Measurements from ENCODE around the gene ARHGAP27.
A peak's percentile ranks its signal among the peaks of the same experiment; 100 is the strongest.

Gene ARHGAP27

DNA sequence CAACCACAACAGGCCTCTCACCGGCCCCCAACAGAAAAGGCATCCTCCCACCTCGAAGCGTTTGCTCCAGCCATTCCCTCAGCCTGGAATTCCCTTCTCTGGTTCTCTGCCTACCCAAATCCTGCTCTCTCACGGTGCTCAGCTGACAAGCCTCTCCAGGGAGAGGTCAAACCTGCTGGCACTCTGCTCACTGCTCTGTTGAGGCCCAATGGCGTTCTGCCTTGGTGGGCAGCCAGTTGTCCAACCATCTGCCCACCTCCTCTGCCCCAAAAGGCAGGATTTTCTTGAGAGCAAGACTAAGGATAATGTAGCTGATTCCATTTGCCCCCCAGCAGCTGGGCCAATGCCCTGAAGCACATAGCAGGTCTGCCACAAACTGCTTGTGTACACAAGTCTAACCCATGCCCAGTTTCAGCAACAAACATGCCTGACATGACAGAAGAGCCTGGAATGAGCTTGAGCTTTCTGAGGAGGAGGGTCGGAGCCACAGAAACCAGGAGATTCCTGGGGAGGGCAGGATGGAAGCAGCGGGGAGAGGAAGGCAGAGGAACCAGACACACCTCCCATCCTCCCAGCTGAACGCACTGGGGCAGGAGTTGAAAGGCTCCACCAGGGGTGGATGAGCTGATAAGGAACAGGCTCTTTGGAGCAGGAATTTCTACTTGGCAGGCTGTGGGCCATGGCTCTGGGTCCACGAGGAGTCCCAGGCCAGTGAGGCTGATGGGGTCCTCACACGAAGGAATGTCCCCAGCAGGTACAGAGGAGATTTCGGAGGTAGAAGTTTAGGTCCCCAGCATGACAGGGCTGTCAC lies 23.9 kb downstream of the ARHGAP27 start:
- Histone ChIP-seq H3K27me3 (ENCODE audit: insufficient read depth, low read length) (peaks cover 13% of the 10 kb centered on the region; the same call in 1 of the 2 replicates), H3K4me1 (ENCODE audit: insufficient read depth, low read length) (peaks cover 4% of the 10 kb centered on the region; the same call in 1 of the 2 replicates), H3K27ac (ENCODE audit: low read length) (no peak overlapping the region), H3K9ac (ENCODE audit: low read depth, low read length) (no peak overlapping the region), H3K9me3 (ENCODE audit: insufficient read depth, low read depth, low read length) (no peaks in the 10 kb centered on the region), H3K4me3 (ENCODE audit: low read length) (no peak overlapping the region), H3K36me3 (ENCODE audit: insufficient read depth, low read depth, low read length) (no peaks in the 10 kb centered on the region)

- peaks cover 4% of the 10 kb centered on the region; the same call in 1 of the 2 replicates for H3K4me1 ChIP-seq (ENCODE audit: insufficient read depth, low read length)
- peak overlapping the region; percentile 48; the same call in 1 of the 2 replicates for H3K9ac ChIP-seq (ENCODE audit: low read depth, low read length)
- H3K4me3 ChIP-seq (ENCODE audit: low read length), result peak overlapping the region; percentile 73; the same call in 1 of the 2 replicates
- H3K27ac ChIP-seq (ENCODE audit: low read length), result no peak overlapping the region
- H3K9me3 ChIP-seq (ENCODE audit: insufficient read depth, low read depth, low read length), result no peaks in the 10 kb centered on the region
- H3K36me3 ChIP-seq (ENCODE audit: insufficient read depth, low read depth, low read length), result no peaks in the 10 kb centered on the region
- peaks cover 13% of the 10 kb centered on the region; the same call in 1 of the 2 replicates for H3K27me3 ChIP-seq (ENCODE audit: insufficient read depth, low read length)
Measured at GRCh38 chr17:45406107-45406506, 26.6 kb downstream of the ARHGAP27 start.

- H3K27me3 ChIP-seq (ENCODE audit: insufficient read depth, low read length), result peaks cover 13% of the 10 kb centered on the region; the same call in 1 of the 2 replicates
- no peaks in the 10 kb centered on the region for H3K36me3 ChIP-seq (ENCODE audit: insufficient read depth, low read depth, low read length)
- peak overlapping the region; percentile 48; the same call in 1 of the 2 replicates for H3K9ac ChIP-seq (ENCODE audit: low read depth, low read length)
- H3K4me1 ChIP-seq (ENCODE audit: insufficient read depth, low read length), result peaks cover 4% of the 10 kb centered on the region; the same call in 1 of the 2 replicates
- peak overlapping the region; percentile 73; the same call in 1 of the 2 replicates for H3K4me3 ChIP-seq (ENCODE audit: low read length)
- no peaks in the 10 kb centered on the region for H3K9me3 ChIP-seq (ENCODE audit: insufficient read depth, low read depth, low read length)
- no peak overlapping the region for H3K27ac ChIP-seq (ENCODE audit: low read length)
Measured at GRCh38 chr17:45405250-45406086, 27.2 kb downstream of the ARHGAP27 start.

DNA sequence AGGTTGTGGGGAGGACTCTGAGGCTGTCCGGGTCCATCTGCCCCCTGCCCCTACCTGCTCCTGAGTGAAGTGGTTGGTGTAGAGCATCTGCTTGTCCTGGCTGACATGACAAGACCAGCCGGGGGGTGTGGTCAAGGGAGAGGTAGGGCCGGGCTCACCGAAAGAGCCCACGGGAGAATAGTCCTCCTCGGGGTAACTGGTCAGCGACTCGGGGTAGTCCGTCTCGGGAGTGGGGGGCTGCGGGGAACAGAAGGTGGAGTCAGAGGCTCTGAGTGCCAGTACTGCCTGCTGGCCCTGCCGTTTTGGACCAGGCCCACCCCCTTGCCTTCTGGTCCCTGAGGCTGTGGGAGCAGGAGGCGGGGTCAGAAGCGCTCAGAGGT lies 27.8 kb downstream of the ARHGAP27 start:
- no peaks in the 10 kb centered on the region for H3K9me3 ChIP-seq (ENCODE audit: insufficient read depth, low read depth, low read length)
- peak overlapping the region; percentile 53; the same call in 1 of the 2 replicates for H3K4me3 ChIP-seq (ENCODE audit: low read length)
- no peaks in the 10 kb centered on the region for H3K36me3 ChIP-seq (ENCODE audit: insufficient read depth, low read depth, low read length)
- H3K4me1 ChIP-seq (ENCODE audit: insufficient read depth, low read length), result peaks cover 4% of the 10 kb centered on the region; the same call in 1 of the 2 replicates
- no peak overlapping the region for H3K9ac ChIP-seq (ENCODE audit: low read depth, low read length)
- H3K27me3 ChIP-seq (ENCODE audit: insufficient read depth, low read length), result peaks cover 13% of the 10 kb centered on the region; the same call in 1 of the 2 replicates
- H3K27ac ChIP-seq (ENCODE audit: low read length), result no peak overlapping the region

DNA sequence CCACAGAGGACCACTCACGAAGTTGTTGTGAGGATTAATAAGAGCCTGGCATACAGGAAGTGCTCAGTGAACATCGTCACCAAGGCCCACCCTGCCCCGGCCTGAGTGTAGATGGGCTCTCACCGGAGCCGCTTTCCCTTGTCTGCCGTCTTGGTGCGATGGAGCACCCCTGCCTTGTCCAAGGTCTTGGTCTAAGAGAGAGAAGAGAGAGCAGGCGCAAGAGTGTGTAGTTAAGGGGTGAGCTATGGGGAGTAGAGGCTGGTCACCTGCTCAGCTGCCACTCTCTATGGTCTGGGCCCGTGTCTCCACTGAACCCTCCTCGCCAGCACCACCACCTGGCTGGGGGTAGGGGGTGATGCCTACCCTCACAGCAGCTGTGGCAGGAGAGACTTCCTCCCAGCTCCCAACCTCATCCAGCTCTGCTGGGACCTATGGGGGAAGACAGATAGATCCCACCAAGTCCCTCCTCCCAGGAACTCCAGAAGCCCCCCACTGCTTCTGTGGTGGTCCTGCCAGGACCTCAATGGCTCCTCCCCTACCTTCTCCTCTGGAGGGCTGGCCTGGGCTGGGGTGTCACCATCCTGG lies 28.7 kb downstream of the ARHGAP27 start:
- no peak overlapping the region for H3K27ac ChIP-seq (ENCODE audit: low read length)
- no peaks in the 10 kb centered on the region for H3K9me3 ChIP-seq (ENCODE audit: insufficient read depth, low read depth, low read length)
- no peak overlapping the region for H3K4me3 ChIP-seq (ENCODE audit: low read length)
- peaks cover 4% of the 10 kb centered on the region; the same call in 1 of the 2 replicates for H3K4me1 ChIP-seq (ENCODE audit: insufficient read depth, low read length)
- no peak overlapping the region for H3K9ac ChIP-seq (ENCODE audit: low read depth, low read length)
- H3K36me3 ChIP-seq (ENCODE audit: insufficient read depth, low read depth, low read length), result no peaks in the 10 kb centered on the region
- peaks cover 13% of the 10 kb centered on the region; the same call in 1 of the 2 replicates for H3K27me3 ChIP-seq (ENCODE audit: insufficient read depth, low read length)

- Histone ChIP-seq H3K4me3 (ENCODE audit: low read length) (no peak overlapping the region), H3K27me3 (ENCODE audit: insufficient read depth, low read length) (peaks cover 13% of the 10 kb centered on the region; the same call in 1 of the 2 replicates), H3K9me3 (ENCODE audit: insufficient read depth, low read depth, low read length) (no peaks in the 10 kb centered on the region), H3K36me3 (ENCODE audit: insufficient read depth, low read depth, low read length) (no peaks in the 10 kb centered on the region), H3K27ac (ENCODE audit: low read length) (no peak overlapping the region), H3K4me1 (ENCODE audit: insufficient read depth, low read length) (peaks cover 4% of the 10 kb centered on the region; the same call in 1 of the 2 replicates), H3K9ac (ENCODE audit: low read depth, low read length) (no peak overlapping the region)
Measured at GRCh38 chr17:45402916-45403315, 29.8 kb downstream of the ARHGAP27 start.

DNA sequence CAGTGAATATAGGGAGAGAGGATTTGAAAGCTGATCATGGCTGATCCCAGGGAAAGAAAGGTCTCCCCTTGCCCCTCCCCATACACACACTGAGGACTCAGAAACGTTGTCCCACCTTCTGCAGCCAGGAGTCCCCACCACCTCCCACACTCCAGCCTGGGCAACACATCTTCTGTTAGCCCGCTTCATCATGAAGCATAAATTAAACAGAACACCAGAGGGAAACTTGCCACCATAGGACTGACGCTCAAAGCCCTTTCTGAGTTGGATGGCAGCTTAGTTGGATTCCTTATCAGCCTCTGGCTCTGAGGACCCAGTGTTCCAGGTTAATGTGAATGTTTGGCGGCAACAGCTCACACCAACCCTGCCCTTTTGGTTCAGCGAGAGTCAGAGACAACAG lies 33.9 kb downstream of the ARHGAP27 start:
- no peak overlapping the region for H3K9ac ChIP-seq (ENCODE audit: low read depth, low read length)

GRCh38 chr17:45397796-45398195 lies 34.9 kb downstream of the ARHGAP27 start:
- Histone ChIP-seq H3K4me3 (ENCODE audit: low read length) (no peak overlapping the region), H3K27ac (ENCODE audit: low read length) (no peak overlapping the region), H3K9me3 (ENCODE audit: insufficient read depth, low read depth, low read length) (no peaks in the 10 kb centered on the region)

More for the DNA sequence above, 33.9 kb downstream of the ARHGAP27 start:
- H3K36me3 ChIP-seq (ENCODE audit: insufficient read depth, low read depth, low read length), result no peaks in the 10 kb centered on the region
- H3K4me1 ChIP-seq (ENCODE audit: insufficient read depth, low read length), result peaks cover 4% of the 10 kb centered on the region; the same call in 1 of the 2 replicates
- H3K27me3 ChIP-seq (ENCODE audit: insufficient read depth, low read length), result no peaks in the 10 kb centered on the region
- no peaks in the 10 kb centered on the region for H3K9me3 ChIP-seq (ENCODE audit: insufficient read depth, low read depth, low read length)
- no peak overlapping the region for H3K4me3 ChIP-seq (ENCODE audit: low read length)
- H3K27ac ChIP-seq (ENCODE audit: low read length), result no peak overlapping the region

GRCh38 chr17:45396496-45397205 lies 36.0 kb downstream of the ARHGAP27 start:
- no peaks in the 10 kb centered on the region for H3K36me3 ChIP-seq (ENCODE audit: insufficient read depth, low read depth, low read length)
- no peak overlapping the region for H3K9ac ChIP-seq (ENCODE audit: low read depth, low read length)
- H3K9me3 ChIP-seq (ENCODE audit: insufficient read depth, low read depth, low read length), result no peaks in the 10 kb centered on the region
- H3K27ac ChIP-seq (ENCODE audit: low read length), result no peak overlapping the region
- no peak overlapping the region for H3K4me3 ChIP-seq (ENCODE audit: low read length)
- H3K4me1 ChIP-seq (ENCODE audit: insufficient read depth, low read length), result peaks cover 4% of the 10 kb centered on the region; the same call in 1 of the 2 replicates
- no peaks in the 10 kb centered on the region for H3K27me3 ChIP-seq (ENCODE audit: insufficient read depth, low read length)

More at GRCh38 chr17:45397796-45398195, 34.9 kb downstream of the ARHGAP27 start:
- Histone ChIP-seq H3K4me1 (ENCODE audit: insufficient read depth, low read length) (peaks cover 4% of the 10 kb centered on the region; the same call in 1 of the 2 replicates), H3K9ac (ENCODE audit: low read depth, low read length) (no peak overlapping the region), H3K36me3 (ENCODE audit: insufficient read depth, low read depth, low read length) (no peaks in the 10 kb centered on the region), H3K27me3 (ENCODE audit: insufficient read depth, low read length) (no peaks in the 10 kb centered on the region)

GRCh38 chr17:45395569-45396415 lies 36.9 kb downstream of the ARHGAP27 start:
- Histone ChIP-seq H3K4me3 (ENCODE audit: low read length) (peak overlapping the region; percentile 32; the same call in 1 of the 2 replicates), H3K36me3 (ENCODE audit: insufficient read depth, low read depth, low read length) (no peaks in the 10 kb centered on the region), H3K27ac (ENCODE audit: low read length) (no peak overlapping the region), H3K9ac (ENCODE audit: low read depth, low read length) (no peak overlapping the region), H3K4me1 (ENCODE audit: insufficient read depth, low read length) (peaks cover 4% of the 10 kb centered on the region; the same call in 1 of the 2 replicates), H3K9me3 (ENCODE audit: insufficient read depth, low read depth, low read length) (no peaks in the 10 kb centered on the region), H3K27me3 (ENCODE audit: insufficient read depth, low read length) (no peaks in the 10 kb centered on the region)
